COR-L47 (cell line): Measurements from ENCODE around the gene CDK11B.
"Not testable (repeated sequence)": the region's sequence is repeated elsewhere in the genome, so short reads cannot be mapped to it uniquely, and the experiment has no call there.

Experiments
- DNase-seq: peaks from one replicate; lab custom pipeline; 2025; lab: John Stamatoyannopoulos, UW

Gene CDK11B

DNA sequence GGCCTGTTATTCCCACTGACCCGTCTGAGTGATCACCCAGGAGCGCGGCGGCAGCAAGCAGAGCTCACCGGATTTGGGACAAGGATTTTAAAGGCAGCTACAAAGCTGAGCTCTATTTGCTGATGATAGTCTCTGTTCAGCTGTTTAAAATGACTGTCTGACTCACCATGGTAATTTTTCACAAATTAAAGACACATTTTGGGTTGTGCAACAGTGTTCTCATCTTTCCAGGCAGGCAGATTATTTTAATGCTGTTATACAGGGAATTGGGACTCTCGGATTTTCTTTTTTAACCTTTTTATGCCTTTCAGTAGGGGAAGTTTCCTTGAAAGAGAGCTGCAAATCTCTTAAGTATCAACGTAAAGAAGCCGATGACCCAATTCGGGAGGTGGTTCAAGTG, 3.6 kb upstream of the CDK11B start:
- DNase-seq, result not testable (repeated sequence)

DNA sequence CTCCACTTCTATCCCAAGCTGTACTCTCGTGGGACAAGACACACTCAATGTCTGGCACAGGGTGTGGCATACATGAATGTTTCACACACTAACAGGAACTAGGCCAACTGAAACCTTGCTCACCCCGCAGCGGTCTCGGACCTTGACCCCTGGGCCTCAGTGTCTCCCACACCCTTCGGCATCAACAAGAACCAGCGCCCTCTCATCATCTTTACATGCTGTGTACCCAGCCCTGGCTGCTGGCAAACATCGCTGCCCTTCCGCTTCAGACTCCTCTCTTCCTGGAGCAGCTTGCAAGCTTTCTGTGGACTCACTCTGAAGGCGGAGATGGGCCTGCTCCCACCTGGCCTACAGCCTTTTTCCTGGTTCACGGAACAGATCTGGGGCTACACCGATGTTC, 10.5 kb downstream of the CDK11B start:
- DNase-seq, result not testable (repeated sequence)

DNA sequence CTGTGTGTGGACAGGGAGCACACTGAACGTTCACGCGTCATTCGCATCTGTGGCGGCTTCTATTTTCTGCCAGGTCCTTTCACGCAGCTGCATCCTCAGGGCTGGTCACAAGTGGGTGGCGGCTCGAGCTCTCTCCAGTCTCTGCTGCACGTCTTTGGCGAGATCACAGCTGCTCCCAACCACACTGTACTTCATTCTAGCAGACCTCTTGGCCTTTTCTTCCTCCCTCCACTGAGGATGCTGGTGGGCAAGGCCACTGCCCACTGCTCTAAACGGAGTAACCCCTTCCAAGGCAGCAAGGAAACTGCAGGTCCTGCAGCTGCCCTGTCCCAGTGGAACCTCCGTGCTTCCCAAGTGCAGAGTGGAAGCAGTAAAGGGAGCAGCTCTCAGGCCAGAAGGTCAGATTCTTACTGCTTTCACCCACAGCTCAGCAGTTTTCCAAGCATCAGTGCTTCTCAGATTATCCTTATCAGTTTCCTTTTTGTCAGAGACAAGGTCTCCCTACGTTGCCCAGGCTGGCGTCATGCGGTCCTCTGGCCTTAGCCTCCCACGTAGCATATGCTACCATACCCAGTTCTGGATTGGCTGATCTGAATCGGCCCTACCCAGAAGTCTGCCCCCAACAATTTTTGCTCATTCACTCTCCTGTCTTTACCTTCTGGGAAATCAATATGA, 11.1 kb downstream of the CDK11B start:
- DNase-seq, result not testable (repeated sequence)

DNA sequence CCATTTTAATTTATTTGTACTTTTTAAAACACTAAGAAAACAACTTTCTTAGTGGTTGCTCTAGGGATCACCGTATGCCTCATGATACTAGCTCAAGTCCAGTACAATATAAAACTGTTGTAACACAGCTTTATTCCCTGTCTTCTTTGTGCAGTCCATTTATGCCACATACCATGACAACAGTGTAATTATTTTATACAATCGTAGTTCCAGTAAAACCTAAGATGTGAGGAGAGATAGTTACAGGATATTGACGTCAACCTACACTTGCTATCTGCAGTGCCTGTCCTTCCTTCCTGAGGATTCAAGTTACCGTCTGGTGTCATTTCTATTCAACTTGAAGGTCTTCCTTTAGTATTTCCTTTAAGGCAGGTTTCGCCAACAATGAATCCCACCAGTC, 12.5 kb downstream of the CDK11B start:
- DNase-seq, result not testable (repeated sequence)

DNA sequence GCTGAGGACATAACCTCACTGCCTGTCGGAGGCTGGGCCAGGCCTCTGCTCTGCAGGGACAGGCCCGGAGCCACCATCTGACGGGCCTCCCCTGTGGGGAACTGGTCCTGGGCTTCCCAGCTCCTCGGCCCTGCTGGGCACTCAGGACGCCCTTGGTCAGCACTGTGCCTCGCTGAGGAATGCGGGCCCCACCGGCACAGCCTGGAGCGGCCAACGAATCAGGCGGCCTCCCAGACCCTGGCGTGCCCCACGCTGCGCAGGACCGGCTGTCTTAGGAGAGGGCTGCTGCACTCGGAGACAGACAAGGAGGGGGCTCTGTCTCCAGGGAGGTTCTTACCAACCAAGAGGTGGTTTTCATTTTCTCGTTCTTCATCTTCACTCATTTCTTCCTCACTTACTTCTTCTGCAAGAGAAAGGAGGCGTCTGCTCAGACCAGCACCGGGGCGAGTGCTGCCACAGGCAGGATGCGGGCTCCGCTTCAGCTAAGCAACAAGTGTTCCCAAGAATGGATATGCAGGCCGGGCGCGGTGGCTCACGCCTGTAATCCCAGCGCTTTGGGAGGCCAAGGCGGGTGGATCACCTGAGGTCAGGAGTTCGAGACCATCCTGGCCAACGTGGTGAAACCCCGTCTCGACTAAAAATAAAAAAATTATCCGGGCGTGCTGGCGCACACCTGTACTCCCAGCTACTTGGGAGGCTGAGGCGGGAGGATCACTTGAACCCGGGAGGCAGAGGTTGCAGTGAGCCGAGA, 17.9 kb downstream of the CDK11B start:
- DNase-seq, result not testable (repeated sequence)

DNA sequence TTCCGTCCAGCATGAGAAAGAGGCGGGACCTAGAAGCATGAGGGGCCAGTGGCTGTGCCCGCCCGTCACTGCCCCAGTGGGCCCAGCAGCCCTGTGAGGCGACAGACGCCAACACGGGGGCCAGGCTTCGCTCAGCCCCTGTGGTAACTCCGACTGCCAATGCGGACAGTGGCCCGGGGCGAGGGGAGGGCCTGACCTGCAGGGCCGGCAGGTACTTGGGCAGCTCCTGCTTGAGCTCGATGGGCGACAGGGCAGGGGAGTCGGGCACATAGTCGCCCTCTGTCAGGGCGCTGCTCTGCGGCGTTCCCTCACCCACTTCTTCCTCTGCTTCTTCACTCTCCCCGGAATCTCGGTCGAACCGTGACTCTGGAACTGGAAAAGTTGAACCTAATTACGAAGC, 18.7 kb downstream of the CDK11B start:
- DNase-seq, result not testable (repeated sequence)

DNA sequence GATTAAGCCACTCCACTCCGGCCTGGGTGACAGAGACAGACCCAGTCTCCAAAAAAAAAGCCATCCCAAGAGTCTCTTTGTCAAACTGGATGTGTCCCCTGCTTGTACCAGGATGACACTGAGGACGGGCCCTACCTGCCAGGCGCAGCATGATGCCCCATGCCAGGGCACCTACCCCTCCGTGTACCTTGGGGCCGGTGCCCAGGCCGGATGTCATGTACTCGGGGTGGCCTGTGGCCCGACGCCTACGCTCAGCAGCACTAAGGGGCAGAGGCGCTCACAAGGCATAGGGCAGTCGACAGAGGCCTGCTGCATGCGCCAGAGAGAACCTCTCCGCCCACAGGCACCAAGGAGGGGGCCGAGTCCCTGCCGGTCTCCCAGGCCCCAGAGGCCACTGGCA, 19.4 kb downstream of the CDK11B start:
- not testable (repeated sequence) for DNase-seq

DNA sequence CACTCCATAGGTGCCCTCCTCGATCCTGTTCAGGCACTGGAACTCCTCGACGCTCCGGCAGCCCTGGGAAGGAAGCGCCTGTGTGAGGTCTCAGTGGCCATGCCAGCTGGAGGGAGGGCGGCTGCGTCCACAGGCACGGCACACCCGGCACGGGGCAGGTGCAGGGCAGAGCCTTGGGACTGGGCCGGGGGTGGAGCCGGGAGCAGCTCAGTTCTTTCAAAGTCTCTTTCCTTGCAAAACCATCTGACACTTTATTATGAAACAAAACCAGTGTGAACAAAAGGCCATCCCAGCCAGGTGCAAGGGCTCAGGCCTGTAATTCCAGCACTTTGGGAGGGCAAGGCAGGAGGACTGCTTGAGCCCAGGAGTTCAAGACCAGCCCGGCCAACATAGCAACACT, 20.3 kb downstream of the CDK11B start:
- not testable (repeated sequence) for DNase-seq

DNA sequence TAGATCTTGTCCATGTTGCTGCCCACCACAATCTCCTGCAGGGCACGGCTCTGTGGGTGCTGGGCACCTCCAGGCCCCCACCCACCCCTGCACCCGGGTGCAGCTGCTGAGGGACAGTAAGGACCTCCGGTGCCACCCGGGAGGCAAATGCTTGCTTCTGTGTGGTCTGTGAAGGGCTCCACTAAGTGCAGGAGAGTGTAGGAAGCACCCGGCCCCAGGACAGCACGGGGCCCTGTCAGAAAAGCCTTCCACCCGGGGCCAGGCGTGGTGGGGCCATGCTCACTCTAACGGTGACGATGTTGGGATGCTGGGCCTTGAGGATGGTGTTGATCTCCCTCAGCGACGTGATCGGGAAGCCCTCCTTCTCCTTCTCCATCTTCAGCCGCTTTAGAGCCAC, 21.3 kb downstream of the CDK11B start:
- not testable (repeated sequence) for DNase-seq

DNA sequence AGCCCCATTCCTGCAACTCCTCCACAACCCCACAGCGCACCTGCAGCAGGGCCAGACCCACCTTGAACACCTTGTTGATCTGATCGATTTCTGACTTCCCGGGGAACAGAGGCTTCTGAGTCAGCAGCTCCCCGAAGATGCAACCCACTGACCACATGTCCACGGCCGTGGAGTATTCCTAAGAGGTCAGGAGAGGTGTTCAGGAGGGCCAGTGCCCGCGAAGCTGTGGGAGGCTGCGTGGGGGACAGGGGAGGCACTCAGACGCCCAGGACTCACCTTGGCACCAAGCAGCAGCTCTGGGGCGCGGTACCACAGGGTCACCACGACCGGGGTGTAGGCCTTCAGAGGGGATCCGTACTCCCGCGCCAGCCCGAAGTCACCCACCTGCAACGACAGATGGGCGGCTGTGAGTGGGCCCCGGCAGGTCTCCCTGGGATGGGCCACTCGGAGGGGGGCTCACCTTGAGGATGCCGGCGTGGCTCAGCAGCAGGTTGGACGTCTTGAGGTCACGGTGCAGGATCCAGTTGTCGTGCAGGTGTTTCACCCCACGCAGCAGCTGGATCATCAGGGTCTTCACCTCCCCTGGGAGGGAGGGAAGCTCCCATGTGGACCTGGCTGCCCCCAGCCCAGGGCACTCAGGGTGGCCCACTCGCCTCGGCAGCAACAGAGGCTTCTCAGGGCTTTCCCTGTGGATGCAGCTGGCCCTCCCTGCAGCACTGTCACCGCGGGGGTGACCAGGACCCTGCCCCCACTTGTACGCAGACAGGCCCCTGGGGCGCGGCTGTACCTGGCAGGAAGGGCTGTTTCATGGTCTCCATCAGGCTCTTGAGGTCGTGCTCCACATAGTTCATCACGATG, 22.0 kb downstream of the CDK11B start:
- DNase-seq, result not testable (repeated sequence)

DNA sequence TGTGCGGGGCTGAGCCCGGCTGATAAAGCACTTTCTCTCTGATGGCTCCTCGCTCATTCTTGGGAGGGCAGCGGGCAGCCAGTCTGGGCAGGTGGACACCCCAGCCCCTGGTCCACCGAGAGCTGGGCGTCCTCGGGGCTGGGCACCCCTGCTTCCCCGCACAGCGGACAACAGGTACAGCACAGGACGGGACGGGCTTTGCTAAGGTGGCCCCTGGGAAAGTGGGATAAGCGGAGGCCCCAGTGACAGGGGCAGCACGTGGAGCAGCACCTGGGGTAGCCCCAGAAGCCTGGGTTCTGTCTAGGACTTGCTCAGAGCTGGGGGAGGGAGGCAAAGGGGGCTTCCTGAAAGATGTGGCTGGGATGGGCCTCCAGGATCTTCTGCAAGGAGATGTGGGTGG, 24.2 kb downstream of the CDK11B start:
- DNase-seq, result not testable (repeated sequence)

DNA sequence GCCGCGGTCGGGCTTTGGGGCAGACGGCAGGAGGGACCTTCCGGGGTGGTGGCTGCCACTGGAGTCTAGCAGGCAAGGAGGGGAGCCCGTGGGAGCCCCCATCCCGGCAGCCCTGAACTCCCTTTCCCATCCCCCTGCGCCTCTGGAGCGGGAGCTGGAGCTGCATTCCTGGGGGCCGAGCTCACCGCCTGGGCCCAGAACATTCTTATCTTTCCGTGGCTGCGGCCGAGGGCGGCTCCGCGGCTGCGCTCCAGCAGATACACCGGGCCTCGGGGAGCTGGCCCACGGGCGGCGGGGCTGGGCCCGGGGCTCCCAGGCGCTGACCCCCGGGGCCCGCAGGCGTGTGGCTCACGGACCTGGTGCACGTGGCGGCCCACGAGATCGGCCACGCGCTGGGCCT, 25.4 kb downstream of the CDK11B start:
- DNase-seq, result not testable (repeated sequence)

DNA sequence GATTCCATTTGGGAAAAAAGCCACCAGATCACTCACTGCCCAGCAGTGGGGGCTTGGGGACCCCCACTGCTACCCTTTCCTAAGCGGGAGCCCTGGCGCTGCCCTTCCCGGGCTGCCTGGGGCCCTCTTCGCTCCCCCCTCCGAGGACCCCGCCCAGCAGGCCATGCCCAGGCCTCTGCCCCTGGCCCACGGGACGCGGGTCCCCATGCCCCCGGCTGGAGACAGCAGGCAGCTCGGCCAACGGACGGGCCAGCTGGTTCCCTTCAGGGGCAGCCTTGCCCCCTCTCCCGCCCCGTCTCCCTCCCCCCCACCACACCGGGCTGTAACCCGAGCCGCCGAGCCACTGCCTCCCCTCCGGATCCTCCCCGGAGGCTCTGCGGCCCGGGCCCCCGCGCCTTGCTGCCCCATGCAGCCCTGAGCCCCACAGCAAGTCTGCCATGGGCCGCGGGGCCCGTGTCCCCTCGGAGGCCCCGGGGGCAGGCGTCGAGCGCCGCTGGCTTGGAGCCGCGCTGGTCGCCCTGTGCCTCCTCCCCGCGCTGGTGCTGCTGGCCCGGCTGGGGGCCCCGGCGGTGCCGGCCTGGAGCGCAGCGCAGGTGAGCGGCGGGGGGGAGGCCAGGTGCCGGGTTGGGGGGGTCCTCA, 26.9 kb downstream of the CDK11B start, which contains the start of gene MMP23B:
Gene MMP23B, plus strand, starts transcription at position 392 of the 639 bp plus-strand sequence. Its CDS starts 46 bp downstream, at position 438.
- DNase-seq, result no peak

DNA sequence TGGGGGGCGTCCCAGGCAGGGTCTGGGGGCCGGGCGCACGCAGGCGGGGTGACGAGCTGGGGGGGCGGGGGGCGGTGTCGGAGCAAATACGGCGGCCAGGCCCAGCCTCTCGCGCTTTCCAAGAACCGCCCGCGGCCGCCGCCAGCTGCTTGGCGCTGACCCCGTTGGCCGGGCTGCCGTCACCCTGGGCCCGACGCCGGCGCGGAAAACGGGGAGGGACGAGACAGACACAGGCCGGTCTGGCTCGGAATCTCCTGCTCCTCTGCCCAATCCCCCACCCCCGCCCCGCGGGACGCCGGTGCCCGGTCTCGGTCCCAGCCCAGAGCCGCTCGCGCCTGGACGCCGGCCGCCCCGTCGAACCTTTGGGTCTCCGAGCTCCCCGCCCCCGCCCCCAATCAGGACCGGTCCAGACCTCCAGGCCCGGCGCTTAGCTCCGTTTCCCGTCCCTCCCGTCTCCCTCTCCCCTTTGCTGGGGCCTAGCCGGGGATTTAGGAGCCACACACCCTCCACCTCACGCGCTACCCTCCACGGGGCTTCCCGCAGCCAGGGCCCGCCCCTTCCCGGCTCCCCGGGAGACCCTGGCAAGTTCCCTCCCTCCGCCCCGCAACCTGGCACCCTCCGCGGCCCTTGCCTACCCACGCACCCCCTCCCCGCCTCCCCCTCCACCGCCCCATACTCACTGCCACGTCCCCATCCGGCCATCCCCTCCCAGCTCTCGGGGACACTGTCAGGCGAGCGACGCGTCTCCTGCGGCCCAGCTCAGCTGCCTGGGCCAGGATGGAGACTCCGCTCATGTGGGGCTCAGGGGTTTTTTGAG, 27.6 kb downstream of the CDK11B start:
- peak; percentile 18 for DNase-seq

DNA sequence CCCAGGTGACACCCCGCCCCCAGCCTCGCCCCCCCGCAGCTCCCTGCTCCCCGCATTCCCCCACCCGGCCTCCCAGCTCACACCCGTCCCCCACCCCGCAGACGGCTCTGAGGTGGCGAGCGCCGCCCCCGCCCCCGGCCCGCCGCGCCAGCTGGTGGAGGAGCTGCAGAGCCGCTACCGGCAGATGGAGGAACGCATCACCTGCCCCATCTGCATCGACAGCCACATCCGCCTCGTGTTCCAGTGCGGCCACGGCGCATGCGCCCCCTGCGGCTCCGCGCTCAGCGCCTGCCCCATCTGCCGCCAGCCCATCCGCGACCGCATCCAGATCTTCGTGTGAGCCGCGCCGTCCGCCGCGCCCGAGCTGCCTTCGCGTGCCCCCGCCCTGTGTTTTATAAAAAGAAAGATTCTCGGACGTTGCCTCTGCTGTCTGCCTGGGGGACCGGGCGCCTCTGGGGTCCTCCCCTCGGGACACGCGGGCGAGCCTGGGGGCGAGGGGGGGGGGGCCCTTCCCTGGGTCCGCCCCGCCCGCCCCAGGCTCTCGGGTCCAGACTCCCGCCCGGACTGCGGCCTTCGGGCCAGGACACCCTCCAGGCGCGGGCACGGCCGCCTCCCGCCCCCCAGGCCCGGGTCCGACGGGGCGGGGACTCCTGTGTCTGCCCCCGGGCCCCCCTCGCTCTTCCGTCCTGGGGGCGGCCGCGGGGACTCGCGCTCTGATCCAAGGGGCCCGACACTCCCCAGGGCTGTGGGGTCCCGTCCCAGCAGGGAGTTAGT, 28.4 kb downstream of the CDK11B start:
- DNase-seq, result peak; percentile 90

DNA sequence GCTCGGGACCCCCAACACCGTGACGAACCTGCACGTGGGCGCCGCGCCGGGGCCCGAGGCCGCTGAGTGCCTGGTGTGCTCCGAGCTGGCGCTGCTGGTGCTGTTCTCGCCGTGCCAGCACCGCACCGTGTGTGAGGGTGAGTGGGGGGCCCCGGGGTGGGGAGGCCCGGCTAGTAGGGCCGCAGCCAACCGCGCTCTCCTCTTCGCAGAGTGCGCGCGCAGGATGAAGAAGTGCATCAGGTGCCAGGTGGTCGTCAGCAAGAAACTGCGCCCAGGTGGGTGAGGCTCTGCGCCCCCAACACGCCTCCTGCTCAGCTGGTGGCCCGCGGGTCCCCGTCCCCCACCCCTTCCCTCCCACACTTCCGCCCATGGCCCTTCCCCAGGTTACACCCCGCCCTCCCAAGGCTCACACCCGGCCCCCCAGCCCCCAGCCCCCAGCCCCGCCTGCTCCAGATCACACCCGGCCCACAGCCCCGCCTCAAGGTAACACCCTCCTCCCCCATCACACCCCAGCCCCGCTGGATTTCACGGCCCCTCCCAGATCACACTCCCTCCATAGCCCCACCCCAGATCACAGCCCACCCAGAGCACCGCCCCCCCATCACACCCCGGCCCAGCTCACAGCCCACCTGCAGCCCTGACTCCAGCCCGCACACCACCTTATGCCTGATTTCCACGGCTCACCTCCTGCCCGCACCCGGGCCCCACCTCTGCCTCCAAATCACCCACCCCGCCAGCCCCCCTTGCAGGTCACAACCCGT, 29.2 kb downstream of the CDK11B start:
- no peak for DNase-seq

DNA sequence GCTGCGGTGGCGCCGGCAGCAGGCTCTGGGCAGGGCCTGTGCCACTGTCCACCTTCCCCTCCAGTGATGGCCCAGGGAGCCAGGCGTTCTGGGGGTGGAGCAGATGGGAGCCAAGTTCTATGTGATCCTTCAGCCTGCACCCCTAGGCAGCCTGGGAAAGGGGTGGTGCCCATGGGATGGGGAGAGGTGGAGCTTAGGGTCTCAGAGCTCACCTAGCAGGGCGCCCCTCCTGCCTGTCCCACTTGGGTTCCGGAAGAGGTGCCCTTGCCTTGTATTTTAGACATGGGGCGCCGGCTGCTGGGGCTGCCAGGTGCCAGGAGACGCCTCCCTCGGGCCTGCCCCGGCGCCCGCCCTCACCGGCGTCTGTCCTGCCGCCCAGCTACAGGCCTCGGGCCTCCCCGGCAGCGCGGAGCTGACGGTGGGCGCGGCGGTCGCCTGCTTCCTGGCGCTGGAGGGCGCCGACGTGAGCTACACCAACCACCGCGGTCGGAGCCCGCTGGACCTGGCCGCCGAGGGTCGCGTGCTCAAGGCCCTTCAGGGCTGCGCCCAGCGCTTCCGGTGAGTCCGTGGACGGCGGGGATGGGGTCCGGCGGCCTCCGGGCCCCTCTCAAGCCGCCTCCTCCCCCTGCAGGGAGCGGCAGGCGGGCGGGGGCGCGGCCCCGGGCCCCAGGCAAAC, 29.9 kb downstream of the CDK11B start:
- DNase-seq, result no peak

DNA sequence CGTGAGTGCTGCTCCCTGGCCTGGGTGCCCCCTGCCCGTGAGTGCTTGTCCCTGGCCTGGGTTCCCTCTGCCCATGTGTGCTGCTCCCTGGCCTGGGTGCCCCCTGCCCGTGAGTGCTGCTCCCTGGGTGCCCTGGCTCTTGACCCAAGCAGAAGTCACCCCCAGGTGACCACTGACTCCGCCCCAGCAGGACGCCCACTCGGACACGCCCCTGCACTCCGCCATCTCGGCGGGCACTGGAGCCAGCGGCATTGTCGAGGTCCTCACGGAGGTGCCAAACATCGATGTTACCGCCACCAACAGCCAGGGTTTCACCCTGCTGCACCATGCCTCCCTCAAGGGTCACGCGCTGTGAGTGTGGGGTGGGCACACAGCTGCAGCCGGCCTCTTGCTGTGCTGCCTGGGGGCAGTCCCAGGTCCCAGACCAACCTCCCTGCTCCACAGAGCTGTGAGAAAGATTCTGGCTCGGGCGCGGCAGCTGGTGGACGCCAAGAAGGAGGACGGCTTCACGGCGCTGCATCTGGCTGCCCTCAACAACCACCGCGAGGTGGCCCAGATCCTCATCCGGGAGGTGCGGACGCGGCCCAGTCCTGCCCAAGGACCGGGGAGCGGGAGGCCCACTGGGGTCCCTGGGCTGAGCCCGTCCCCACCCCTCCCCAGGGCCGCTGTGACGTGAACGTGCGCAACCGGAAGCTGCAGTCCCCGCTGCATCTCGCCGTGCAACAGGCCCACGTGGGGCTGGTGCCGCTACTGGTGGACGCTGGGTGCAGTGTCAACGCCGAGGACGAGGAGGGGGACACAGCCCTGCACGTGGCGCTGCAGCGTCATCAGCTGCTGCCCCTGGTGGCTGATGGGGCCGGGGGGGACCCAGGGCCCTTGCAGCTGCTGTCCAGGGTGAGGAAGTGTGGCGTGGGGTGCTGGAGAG, 30.7 kb downstream of the CDK11B start:
- DNase-seq, result no peak
